Body of pancreas (tissue), 4 donors: ENCODE results near the gene ADCY5.

ENCODE experiments used
- POLR2A ChIP-seq, 3 donors: fragments of 450-650 bp; IDR thresholded peaks; one replicate each; pipeline ENCODE4 v1.6.1; 2016; ENCODE audit warnings: antibody characterized with exemption in 3 of 3, mild to moderate bottlenecking in 2 of 3
- TF ChIP-seq, protein P1 (sequence below), 7 experiments: fragments of 450-650 bp in 4 of 7; fragments of 200-600 bp in 3 of 7; sonication (generic) in 3 of 7; IDR thresholded peaks; one replicate each; pipeline ENCODE4 v1.5.1; 2016 to 2019; ENCODE audit warnings: antibody characterized with exemption in 7 of 7

DNA sequence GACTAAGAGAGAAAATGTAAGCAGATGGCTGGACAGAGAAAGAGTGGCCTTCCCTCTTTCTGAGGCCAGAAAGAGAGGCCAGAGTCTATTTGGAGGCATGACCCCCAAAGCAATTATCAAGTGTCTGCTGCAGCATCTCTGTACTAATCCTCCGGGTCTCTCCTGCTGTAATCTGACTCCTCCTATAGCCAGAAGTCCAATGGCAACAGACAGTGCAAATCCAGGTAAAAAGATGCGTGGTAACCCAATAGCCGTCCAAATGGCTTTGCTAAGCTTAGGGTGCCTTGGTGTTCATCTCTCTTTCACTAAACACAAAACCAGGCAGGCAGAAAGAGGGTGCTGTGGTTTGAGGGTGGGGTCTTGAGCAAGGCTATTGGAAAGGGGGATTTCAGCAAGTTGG is 91.6 kb downstream of the ADCY5 start:
- no peak for TF ChIP-seq POLR2A (IDR thresholded peaks at IDR 0.05)
- TF ChIP-seq, protein P1, sequence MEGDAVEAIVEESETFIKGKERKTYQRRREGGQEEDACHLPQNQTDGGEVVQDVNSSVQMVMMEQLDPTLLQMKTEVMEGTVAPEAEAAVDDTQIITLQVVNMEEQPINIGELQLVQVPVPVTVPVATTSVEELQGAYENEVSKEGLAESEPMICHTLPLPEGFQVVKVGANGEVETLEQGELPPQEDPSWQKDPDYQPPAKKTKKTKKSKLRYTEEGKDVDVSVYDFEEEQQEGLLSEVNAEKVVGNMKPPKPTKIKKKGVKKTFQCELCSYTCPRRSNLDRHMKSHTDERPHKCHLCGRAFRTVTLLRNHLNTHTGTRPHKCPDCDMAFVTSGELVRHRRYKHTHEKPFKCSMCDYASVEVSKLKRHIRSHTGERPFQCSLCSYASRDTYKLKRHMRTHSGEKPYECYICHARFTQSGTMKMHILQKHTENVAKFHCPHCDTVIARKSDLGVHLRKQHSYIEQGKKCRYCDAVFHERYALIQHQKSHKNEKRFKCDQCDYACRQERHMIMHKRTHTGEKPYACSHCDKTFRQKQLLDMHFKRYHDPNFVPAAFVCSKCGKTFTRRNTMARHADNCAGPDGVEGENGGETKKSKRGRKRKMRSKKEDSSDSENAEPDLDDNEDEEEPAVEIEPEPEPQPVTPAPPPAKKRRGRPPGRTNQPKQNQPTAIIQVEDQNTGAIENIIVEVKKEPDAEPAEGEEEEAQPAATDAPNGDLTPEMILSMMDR (IDR thresholded peaks at IDR 0.05), result no peak
